Trophoblast cell (in vitro differentiated cells and primary cell): ENCODE data around the gene NLRP11.
"Not testable (repeated sequence)": the region's sequence is repeated elsewhere in the genome, so short reads cannot be mapped to it uniquely, and the experiment has no call there.

Experiments used
- DNase-seq, 2 donors: peaks; one replicate each; pipeline ENCODE4 v3.0.0-alpha.2; 2016
- H2AFZ ChIP-seq: 2 replicates; pipeline ENCODE4 v1.6.1; 2013; ENCODE audit warnings: low read length, moderate library complexity, mild to moderate bottlenecking; ENCODE audit not compliant: insufficient read depth, poor library complexity
- H2AK5ac ChIP-seq: 2 replicates; pipeline ENCODE4 v1.6.1; 2013; ENCODE audit warnings: mild to moderate bottlenecking, low read length
- H2BK120ac ChIP-seq: 2 replicates; pipeline ENCODE4 v1.6.1; 2013; ENCODE audit warnings: low read length, mild to moderate bottlenecking, moderate library complexity; ENCODE audit not compliant: insufficient read depth, poor library complexity
- H2BK12ac ChIP-seq: 2 replicates; pipeline ENCODE4 v1.6.1; 2013; ENCODE audit warnings: mild to moderate bottlenecking, low read length, moderate library complexity
- H2BK5ac ChIP-seq: 2 replicates; pipeline ENCODE4 v1.6.1; 2013; ENCODE audit warnings: low read length, low read depth, moderate library complexity, mild to moderate bottlenecking; ENCODE audit not compliant: poor library complexity
- H3K14ac ChIP-seq: 2 replicates; pipeline ENCODE4 v1.6.1; 2013; ENCODE audit warnings: mild to moderate bottlenecking, low read length
- H3K18ac ChIP-seq: 2 replicates; pipeline ENCODE4 v1.6.1; 2013; ENCODE audit warnings: mild to moderate bottlenecking, low read length
- H3K23ac ChIP-seq: 2 replicates; pipeline ENCODE4 v1.6.1; 2013; ENCODE audit warnings: low read length
- H3K27ac ChIP-seq: 2 replicates; pipeline ENCODE4 v1.5.1; 2013; ENCODE audit warnings: low read depth, mild to moderate bottlenecking, inconsistent platforms, low read length, moderate library complexity
- H3K27me3 ChIP-seq: 2 replicates; pipeline ENCODE4 v1.6.1; 2013; ENCODE audit warnings: inconsistent platforms, mild to moderate bottlenecking, low read length, moderate library complexity; ENCODE audit not compliant: insufficient read depth
- H3K36me3 ChIP-seq, 2 experiments: 1 replicate in 1 of 2; 2 replicates in 1 of 2; pipeline ENCODE4 v1.6.1; 2013; ENCODE audit warnings: low read length in 2 of 2, mild to moderate bottlenecking in 2 of 2, moderate library complexity in 1 of 2; ENCODE audit not compliant: insufficient read depth in 2 of 2, control insufficient read depth in 1 of 2
- H3K4ac ChIP-seq: 2 replicates; pipeline ENCODE4 v1.6.1; 2013; ENCODE audit warnings: low read depth, mild to moderate bottlenecking, low read length, moderate library complexity
- H3K4me1 ChIP-seq, 2 experiments: 1 replicate in 1 of 2; 2 replicates in 1 of 2; pipeline ENCODE4 v1.6.1; 2013; ENCODE audit warnings: low read length in 2 of 2, mild to moderate bottlenecking in 2 of 2, moderate library complexity in 1 of 2; ENCODE audit not compliant: insufficient read depth in 2 of 2, control insufficient read depth in 1 of 2
- H3K4me2 ChIP-seq: 2 replicates; pipeline ENCODE4 v1.6.1; 2013; ENCODE audit warnings: inconsistent platforms, mild to moderate bottlenecking, low read length, moderate library complexity
- H3K4me3 ChIP-seq: 2 replicates; pipeline ENCODE4 v1.5.1; 2013; ENCODE audit warnings: mild to moderate bottlenecking, low read depth, low read length, inconsistent platforms
- H3K79me1 ChIP-seq: one replicate; pipeline ENCODE4 v1.6.1; 2013; ENCODE audit warnings: low read length
- H3K79me2 ChIP-seq: 2 replicates; pipeline ENCODE4 v1.6.1; 2013; ENCODE audit warnings: low read length, mild to moderate bottlenecking; ENCODE audit not compliant: control insufficient read depth, insufficient read depth, poor library complexity
- H3K9ac ChIP-seq: 2 replicates; pipeline ENCODE4 v1.6.1; 2013; ENCODE audit warnings: mild to moderate bottlenecking, low read length
- H3K9me3 ChIP-seq: 2 replicates; pipeline ENCODE4 v1.6.1; 2013; ENCODE audit warnings: low read depth, mild to moderate bottlenecking, control low read depth, inconsistent platforms, low read length; ENCODE audit not compliant: insufficient read depth
- H4K12ac ChIP-seq: 2 replicates; pipeline ENCODE4 v1.6.1; 2013; ENCODE audit warnings: low read depth, mild to moderate bottlenecking, low read length, moderate library complexity
- H4K8ac ChIP-seq: 2 replicates; pipeline ENCODE4 v1.6.1; 2013; ENCODE audit warnings: low read depth, mild to moderate bottlenecking, low read length, moderate library complexity
- H4K91ac ChIP-seq: one replicate; pipeline ENCODE4 v1.6.1; 2013; ENCODE audit warnings: low read depth, mild to moderate bottlenecking, low read length, moderate library complexity
- WGBS: extraction: QIAGEN DNeasy Blood & Tissue Kit; methylation state at CpG from one replicate; pipeline ENCODE4 v1.1.7; 2013; ENCODE audit warnings: missing lambda C conversion rate; ENCODE audit not compliant: insufficient read length, insufficient coverage; ENCODE audit errors: extremely low coverage; 5-methylcytosine and 5-hydroxymethylcytosine counted together

NLRP11 gene

GRCh38 chr19:55766466-55766865 lies 65.3 kb downstream of the NLRP11 start:
- Histone ChIP-seq H2BK5ac (no peak overlapping the region), H3K36me3 (no peaks in the 10 kb centered on the region), H3K9ac (no peak overlapping the region), H4K91ac (no peak overlapping the region), H3K27ac (no peak overlapping the region), H2AFZ (no peak overlapping the region), H3K4ac (no peak overlapping the region), H3K23ac (no peak overlapping the region), H3K79me2 (no peaks in the 10 kb centered on the region), H2BK12ac (no peak overlapping the region), H3K4me1 (no peaks in the 10 kb centered on the region), H3K79me1 (no peaks in the 10 kb centered on the region), H3K9me3 (peaks cover 8% of the 10 kb centered on the region), H4K8ac (no peak overlapping the region), H2AK5ac (no peak overlapping the region), H3K18ac (no peak overlapping the region), H3K14ac (no peak overlapping the region), H3K4me3 (no peak overlapping the region), H3K27me3 (no peaks in the 10 kb centered on the region), H2BK120ac (no peak overlapping the region), H4K12ac (no peak overlapping the region), H3K4me2 (no peak overlapping the region)
- DNase-seq: no peak
- no CpG with 5 or more reads among the region's 7 CpGs for WGBS

- not testable (repeated sequence) for H4K91ac ChIP-seq
- WGBS: no CpG with 5 or more reads among the region's 3 CpGs
Measured at GRCh38 chr19:55758797-55759196, 73.0 kb downstream of the NLRP11 start, which contains the start of gene RFPL4A. Gene RFPL4A (plus strand): TSS chr19:55759097. CDS start chr19:55761801, 2,704 bp downstream.

GRCh38 chr19:55756808-55757207 lies 75.0 kb downstream of the NLRP11 start:
- H3K4me1 ChIP-seq, H3K79me2 ChIP-seq, H3K9ac ChIP-seq, H2AFZ ChIP-seq, H2BK5ac ChIP-seq, H2BK12ac ChIP-seq, H4K8ac ChIP-seq, H2AK5ac ChIP-seq, H2BK120ac ChIP-seq, H4K12ac ChIP-seq, H3K23ac ChIP-seq, H3K27ac ChIP-seq, H4K91ac ChIP-seq, H3K18ac ChIP-seq, DNase-seq, H3K27me3 ChIP-seq, H3K14ac ChIP-seq, H3K4ac ChIP-seq, H3K79me1 ChIP-seq, H3K36me3 ChIP-seq, H3K4me3 ChIP-seq, H3K4me2 ChIP-seq: not testable (repeated sequence)
- peaks cover 16% of the 10 kb centered on the region for H3K9me3 ChIP-seq
- WGBS: no CpG with 5 or more reads among the region's 4 CpGs

More at GRCh38 chr19:55758797-55759196, 73.0 kb downstream of the NLRP11 start, which contains the start of gene RFPL4A:
- not testable (repeated sequence) for H2BK12ac ChIP-seq, H3K14ac ChIP-seq, H2AK5ac ChIP-seq, H3K27me3 ChIP-seq, H3K9ac ChIP-seq, H3K4me3 ChIP-seq, H3K23ac ChIP-seq, H3K4me2 ChIP-seq, H2BK120ac ChIP-seq, H2BK5ac ChIP-seq, H3K4me1 ChIP-seq, H3K27ac ChIP-seq, H4K8ac ChIP-seq, H4K12ac ChIP-seq, H3K18ac ChIP-seq, H2AFZ ChIP-seq, H3K79me1 ChIP-seq, H3K79me2 ChIP-seq, H3K36me3 ChIP-seq, DNase-seq, H3K4ac ChIP-seq
- peaks cover 15% of the 10 kb centered on the region for H3K9me3 ChIP-seq

GRCh38 chr19:55753401-55753800 lies 78.4 kb downstream of the NLRP11 start:
- Histone ChIP-seq H3K9me3 (peaks cover 16% of the 10 kb centered on the region), H3K14ac (no peak overlapping the region), H3K9ac (no peak overlapping the region), H3K4me3 (no peak overlapping the region), H3K27me3 (no peaks in the 10 kb centered on the region), H3K79me1 (no peaks in the 10 kb centered on the region), H4K91ac (no peak overlapping the region), H3K4ac (no peak overlapping the region), H3K23ac (no peak overlapping the region), H3K4me1 (no peaks in the 10 kb centered on the region), H4K12ac (no peak overlapping the region), H2BK12ac (no peak overlapping the region), H3K79me2 (no peaks in the 10 kb centered on the region), H2AFZ (no peak overlapping the region), H2AK5ac (no peak overlapping the region), H3K27ac (no peak overlapping the region), H3K18ac (no peak overlapping the region), H3K4me2 (no peak overlapping the region), H2BK120ac (no peak overlapping the region), H2BK5ac (no peak overlapping the region), H4K8ac (no peak overlapping the region), H3K36me3 (no peaks in the 10 kb centered on the region)
- WGBS: no CpG with 5 or more reads among the region's 3 CpGs
- no peak for DNase-seq
